Breast epithelium (tissue), 4 donors: ENCODE results near the gene CCDC88C. TPM values are rescaled to one million over a fixed set of nuclear protein-coding genes. Genes with fewer than 3 reads are reported as not detected.

ENCODE experiments used
- DNase-seq, 2 donors: peaks; one replicate each; pipeline ENCODE4 v3.0.0-alpha.2; 2019; ENCODE audit warnings: low spot score in 2 of 2
- H3K27ac ChIP-seq, 2 donors: fragments of 200-600 bp; sonication (generic) in 1 of 2; one replicate each; pipeline ENCODE4 v1.5.1; 2016 to 2019; ENCODE audit warnings: mild to moderate bottlenecking in 1 of 2
- H3K27me3 ChIP-seq, 2 donors: fragments of 200-600 bp; sonication (generic) in 1 of 2; one replicate each; pipeline versions ENCODE4 v1.5.1 to v1.6.0; 2017 to 2019; ENCODE audit warnings: control low read depth in 1 of 2, mild to moderate bottlenecking in 1 of 2
- H3K36me3 ChIP-seq: fragments of 200-600 bp; one replicate; pipeline ENCODE4 v1.5.1; 2019
- H3K4me1 ChIP-seq, 2 donors: fragments of 200-600 bp; sonication (generic); one replicate each; pipeline ENCODE4 v1.5.1; 2016 to 2019; ENCODE audit warnings: control low read depth in 1 of 2
- H3K4me3 ChIP-seq, 3 donors: fragments of 200-600 bp; sonication (generic); 1 replicate in 2 of 3; 2 replicates in 1 of 3; pipeline ENCODE4 v1.5.1; 2016 to 2019; ENCODE audit warnings: mild to moderate bottlenecking in 3 of 3, moderate library complexity in 2 of 3
- H3K9me3 ChIP-seq, 2 donors: fragments of 200-600 bp; sonication (generic) in 1 of 2; one replicate each; pipeline ENCODE4 v1.5.1; 2016 to 2019; ENCODE audit warnings: control low read depth in 1 of 2
- CTCF ChIP-seq, 3 donors: fragments of 450-650 bp; IDR thresholded peaks; one replicate each; pipeline ENCODE4 v1.5.1; 2016 to 2017; ENCODE audit warnings: antibody characterized with exemption in 3 of 3, mild to moderate bottlenecking in 3 of 3, moderate library complexity in 3 of 3
- POLR2A ChIP-seq: fragments of 450-650 bp; IDR thresholded peaks from one replicate; pipeline ENCODE4 v1.6.1; 2016; ENCODE audit warnings: antibody characterized with exemption, mild to moderate bottlenecking, moderate library complexity
- POLR2AphosphoS5 ChIP-seq, 3 donors: sonication (generic); formaldehyde crosslinking; IDR thresholded peaks; one replicate each; pipeline ENCODE4 v1.6.1; 2017; ENCODE audit warnings: antibody characterized with exemption in 3 of 3
- intact Hi-C: fragments of 100-400 bp; cut with DNase I; formaldehyde crosslinking; loops from one replicate; pipeline ENCODE4 v1.15.1; 2023; ENCODE audit warnings: low total_unique reads
- total RNA-seq, 3 donors: library from RNA; depleted of rRNA; stranded (reverse); fragments of >200 nt; gene quantifications; one replicate each; pipeline ENCODE4 v1.1.0, GENCODE V29; 2016

Gene CCDC88C
- total RNA-seq, 3 donors from 2014 or later = 5.8 to 25.9 (median 19.3) TPM

GRCh38 chr14:91377700-91378652 is 39.6 kb downstream of the CCDC88C start:
- H3K9me3 ChIP-seq = no peaks in the 10 kb centered on the region
- no peak overlapping the region for H3K4me3 ChIP-seq
- H3K27me3 ChIP-seq = no peaks in the 10 kb centered on the region
- intact Hi-C loops = loop anchor here (5.0 kb wide), 1 partner anchor 1021 kb away; no protein-coding TSS in a partner anchor
- no peaks in the 10 kb centered on the region for H3K36me3 ChIP-seq
- H3K4me1 ChIP-seq = no peaks in the 10 kb centered on the region
- DNase-seq = no peak
- TF ChIP-seq POLR2A (no peak), CTCF (IDR thresholded peaks at IDR 0.05) (no peak), POLR2AphosphoS5 (IDR thresholded peaks at IDR 0.05) (no peak)
- H3K27ac ChIP-seq = peak overlapping the region in 1 of 2 donors; percentile 19

GRCh38 chr14:91376547-91377477 is 40.8 kb downstream of the CCDC88C start:
- H3K4me3 ChIP-seq = no peak overlapping the region
- peak overlapping the region in 1 of 2 donors; percentile 10 for H3K27ac ChIP-seq
- intact Hi-C loops = loop anchor here (5.0 kb wide), 1 partner anchor 1020 kb away; no protein-coding TSS in a partner anchor
- H3K27me3 ChIP-seq = no peaks in the 10 kb centered on the region
- no peaks in the 10 kb centered on the region for H3K4me1 ChIP-seq
- no peaks in the 10 kb centered on the region for H3K36me3 ChIP-seq
- TF ChIP-seq CTCF (IDR thresholded peaks at IDR 0.05) (no peak), POLR2AphosphoS5 (IDR thresholded peaks at IDR 0.05) (no peak), POLR2A (no peak)
- no peaks in the 10 kb centered on the region for H3K9me3 ChIP-seq
- no peak for DNase-seq

GRCh38 chr14:91375720-91376452 is 41.7 kb downstream of the CCDC88C start:
- no peak overlapping the region for H3K4me3 ChIP-seq
- DNase-seq = no peak
- TF ChIP-seq POLR2A (no peak), CTCF (IDR thresholded peaks at IDR 0.05) (no peak), POLR2AphosphoS5 (IDR thresholded peaks at IDR 0.05) (no peak)
- intact Hi-C loops = loop anchor here (5.0 kb wide), 1 partner anchor 1019 kb away; no protein-coding TSS in a partner anchor
- no peaks in the 10 kb centered on the region for H3K36me3 ChIP-seq
- no peak overlapping the region for H3K27ac ChIP-seq
- no peaks in the 10 kb centered on the region for H3K4me1 ChIP-seq
- no peaks in the 10 kb centered on the region for H3K9me3 ChIP-seq
- no peaks in the 10 kb centered on the region for H3K27me3 ChIP-seq

GRCh38 chr14:91374879-91375702 is 42.5 kb downstream of the CCDC88C start:
- H3K27ac ChIP-seq = no peak overlapping the region
- no peaks in the 10 kb centered on the region for H3K36me3 ChIP-seq
- H3K4me3 ChIP-seq = no peak overlapping the region
- DNase-seq = no peak
- H3K9me3 ChIP-seq = no peaks in the 10 kb centered on the region
- TF ChIP-seq POLR2A (no peak), POLR2AphosphoS5 (IDR thresholded peaks at IDR 0.05) (no peak), CTCF (IDR thresholded peaks at IDR 0.05) (no peak)
- H3K27me3 ChIP-seq = no peaks in the 10 kb centered on the region
- intact Hi-C loops = loop anchor here (5.0 kb wide), 1 partner anchor 1018 kb away; no protein-coding TSS in a partner anchor
- no peaks in the 10 kb centered on the region for H3K4me1 ChIP-seq
